Measurements from ENCODE around the gene KRT15.

GRCh38 chr17:41555105-41555887, 36.6 kb upstream of the KRT15 start:
- TF ChIP-seq CTCF (IDR thresholded peaks at IDR 0.05) = no peak
- no peak for TF ChIP-seq EZH2 (IDR thresholded peaks at IDR 0.05; ENCODE audit: borderline replicate concordance, insufficient read depth, low read depth, low read length, poor library complexity, severe bottlenecking)

Measured in B cell (primary cell).